ENCODE data around the gene LLGL2.

The LLGL2 gene

GRCh38 chr17:75506134-75506533 is 19.4 kb upstream of the LLGL2 start:
- no peaks in the 10 kb centered on the region for H3K79me2 ChIP-seq (ENCODE audit: low read length)
- no peaks in the 10 kb centered on the region for H3K36me3 ChIP-seq (replicated peaks; ENCODE audit: insufficient read depth, low read length)
- H3K4me2 ChIP-seq (ENCODE audit: low read depth, low read length): no peak overlapping the region
- no peak overlapping the region for H3K4me3 ChIP-seq (ENCODE audit: low read length)
- TF ChIP-seq CTCF (IDR thresholded peaks at IDR 0.05; ENCODE audit: low read length) (no peak), EZH2 (optimal IDR thresholded peaks at IDR 0.05; ENCODE audit: low read depth, low read length) (no peak), EZH2phosphoT487 (IDR thresholded peaks at IDR 0.05; ENCODE audit: low read length) (no peak)
- no peaks in the 10 kb centered on the region for H3K27me3 ChIP-seq (replicated peaks; ENCODE audit: insufficient read depth, low read length)
- no peaks in the 10 kb centered on the region for H3F3A ChIP-seq (ENCODE audit: insufficient read depth, low read length)
- no peak for DNase-seq
- H3K9me3 ChIP-seq (replicated peaks; ENCODE audit: insufficient read depth, low read length): no peaks in the 10 kb centered on the region
- no peaks in the 10 kb centered on the region for H3K4me1 ChIP-seq (ENCODE audit: low read length)
- H2AFZ ChIP-seq (ENCODE audit: low read length): no peak overlapping the region
- no peak overlapping the region for H3K9ac ChIP-seq (ENCODE audit: low read length)
- no peaks in the 10 kb centered on the region for H3K9me2 ChIP-seq (replicated peaks; ENCODE audit: insufficient read depth, low read length)
- H4K20me1 ChIP-seq (ENCODE audit: insufficient read depth, low read length): no peaks in the 10 kb centered on the region
- H3K27ac ChIP-seq (ENCODE audit: low read length): no peak overlapping the region

DNA sequence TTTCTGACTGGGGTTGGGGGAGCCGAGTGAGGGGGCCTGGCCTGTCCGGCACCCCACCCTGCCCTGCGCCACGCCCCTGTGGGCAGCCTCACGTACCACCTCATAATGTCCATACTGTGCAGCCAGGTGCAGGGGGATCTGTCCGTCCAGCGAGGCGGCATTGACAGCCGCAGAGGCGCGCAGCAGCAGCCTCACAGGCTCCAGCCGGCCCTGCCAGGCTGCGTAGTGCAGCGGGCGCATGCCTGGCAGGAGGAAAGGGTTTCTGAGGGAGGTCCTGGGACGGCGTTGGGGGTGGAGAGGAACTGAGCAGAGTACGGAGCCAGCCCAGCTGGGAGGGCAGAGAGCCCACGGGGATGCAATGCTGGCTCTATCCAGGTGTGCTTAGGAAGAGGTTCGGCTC is 18.6 kb upstream of the LLGL2 start:
- Histone ChIP-seq H3K27ac (ENCODE audit: low read length) (no peak overlapping the region), H3K4me1 (ENCODE audit: low read length) (no peaks in the 10 kb centered on the region), H3K79me2 (ENCODE audit: low read length) (no peaks in the 10 kb centered on the region), H3K4me3 (ENCODE audit: low read length) (no peak overlapping the region), H2AFZ (ENCODE audit: low read length) (no peak overlapping the region), H3K27me3 (replicated peaks; ENCODE audit: insufficient read depth, low read length) (no peaks in the 10 kb centered on the region), H3K9ac (ENCODE audit: low read length) (no peak overlapping the region), H3K36me3 (replicated peaks; ENCODE audit: insufficient read depth, low read length) (no peaks in the 10 kb centered on the region), H4K20me1 (ENCODE audit: insufficient read depth, low read length) (no peaks in the 10 kb centered on the region), H3F3A (ENCODE audit: insufficient read depth, low read length) (no peaks in the 10 kb centered on the region), H3K9me3 (replicated peaks; ENCODE audit: insufficient read depth, low read length) (no peaks in the 10 kb centered on the region), H3K4me2 (ENCODE audit: low read depth, low read length) (no peak overlapping the region), H3K9me2 (replicated peaks; ENCODE audit: insufficient read depth, low read length) (no peaks in the 10 kb centered on the region)
- no peak for DNase-seq
- TF ChIP-seq EZH2phosphoT487 (IDR thresholded peaks at IDR 0.05; ENCODE audit: low read length): no peak
- TF ChIP-seq EZH2 (optimal IDR thresholded peaks at IDR 0.05; ENCODE audit: low read depth, low read length): no peak
- TF ChIP-seq CTCF (IDR thresholded peaks at IDR 0.05; ENCODE audit: low read length): no peak

- Histone ChIP-seq H2AFZ (ENCODE audit: low read length) (no peak overlapping the region), H3K9me2 (replicated peaks; ENCODE audit: insufficient read depth, low read length) (no peaks in the 10 kb centered on the region), H3K4me1 (ENCODE audit: low read length) (no peaks in the 10 kb centered on the region), H3K27ac (ENCODE audit: low read length) (no peak overlapping the region), H3K27me3 (replicated peaks; ENCODE audit: insufficient read depth, low read length) (no peaks in the 10 kb centered on the region), H3K4me3 (ENCODE audit: low read length) (no peak overlapping the region), H4K20me1 (ENCODE audit: insufficient read depth, low read length) (no peaks in the 10 kb centered on the region), H3K9me3 (replicated peaks; ENCODE audit: insufficient read depth, low read length) (no peaks in the 10 kb centered on the region), H3K9ac (ENCODE audit: low read length) (no peak overlapping the region), H3K79me2 (ENCODE audit: low read length) (no peaks in the 10 kb centered on the region), H3F3A (ENCODE audit: insufficient read depth, low read length) (no peaks in the 10 kb centered on the region), H3K36me3 (replicated peaks; ENCODE audit: insufficient read depth, low read length) (no peaks in the 10 kb centered on the region), H3K4me2 (ENCODE audit: low read depth, low read length) (no peak overlapping the region)
- no peak for TF ChIP-seq CTCF (IDR thresholded peaks at IDR 0.05; ENCODE audit: low read length)
- TF ChIP-seq EZH2phosphoT487 (IDR thresholded peaks at IDR 0.05; ENCODE audit: low read length): no peak
- no peak for TF ChIP-seq EZH2 (optimal IDR thresholded peaks at IDR 0.05; ENCODE audit: low read depth, low read length)
- DNase-seq: no peak
Measured at GRCh38 chr17:75507733-75508719, 17.5 kb upstream of the LLGL2 start.

Measured in MM.1S (cell line).